Glutamatergic neuron (in vitro differentiated cells): ENCODE results near the gene LIN37. TPM values are rescaled to one million over a fixed set of nuclear protein-coding genes. Genes with fewer than 3 reads are reported as not detected.

Source experiments
- DNase-seq: peaks from one replicate; pipeline ENCODE4 v3.0.0; 2022
- H3K27ac Mint-ChIP-seq: one replicate; pipeline ENCODE4 v1.8.0; 2020; ENCODE audit warnings: mild to moderate bottlenecking, mixed read lengths, inconsistent platforms; ENCODE audit not compliant: unreplicated experiment
- H3K27me3 Mint-ChIP-seq: one replicate; pipeline ENCODE4 v1.8.0; 2020; ENCODE audit warnings: mild to moderate bottlenecking, moderate library complexity, mixed read lengths, inconsistent platforms; ENCODE audit not compliant: unreplicated experiment
- H3K36me3 Mint-ChIP-seq: one replicate; pipeline ENCODE4 v1.8.0; 2020; ENCODE audit warnings: mild to moderate bottlenecking, mixed read lengths, inconsistent platforms; ENCODE audit not compliant: unreplicated experiment
- H3K4me1 Mint-ChIP-seq: one replicate; pipeline ENCODE4 v1.8.0; 2020; ENCODE audit warnings: mild to moderate bottlenecking, low read depth, mixed read lengths, inconsistent platforms; ENCODE audit not compliant: unreplicated experiment
- H3K4me3 Mint-ChIP-seq: one replicate; pipeline ENCODE4 v1.8.0; 2020; ENCODE audit warnings: mild to moderate bottlenecking, mixed read lengths, inconsistent platforms; ENCODE audit not compliant: unreplicated experiment
- H3K9me3 Mint-ChIP-seq: one replicate; pipeline ENCODE4 v1.8.0; 2020; ENCODE audit warnings: mild to moderate bottlenecking, moderate library complexity, mixed read lengths, inconsistent platforms; ENCODE audit not compliant: unreplicated experiment
- total RNA-seq: library from RNA; stranded (reverse); fragmentation: NEBNext Ultra II Directional; extraction: Animal tissue kit (Norgen Biotek cat#: 25700); gene quantifications from one replicate; pipeline ENCODE4 v1.2.1, GENCODE V29; 2021; ENCODE audit not compliant: unreplicated experiment
- TF ChIP-seq, protein P1 (sequence below): fragments of 200-600 bp; sonication (generic); IDR thresholded peaks from one replicate; pipeline ENCODE4 v1.5.0; 2021; ENCODE audit not compliant: partially characterized antibody, unreplicated experiment

LIN37 gene
- total RNA-seq, 1 donor from 2014 or later, result 29.8 TPM

DNA sequence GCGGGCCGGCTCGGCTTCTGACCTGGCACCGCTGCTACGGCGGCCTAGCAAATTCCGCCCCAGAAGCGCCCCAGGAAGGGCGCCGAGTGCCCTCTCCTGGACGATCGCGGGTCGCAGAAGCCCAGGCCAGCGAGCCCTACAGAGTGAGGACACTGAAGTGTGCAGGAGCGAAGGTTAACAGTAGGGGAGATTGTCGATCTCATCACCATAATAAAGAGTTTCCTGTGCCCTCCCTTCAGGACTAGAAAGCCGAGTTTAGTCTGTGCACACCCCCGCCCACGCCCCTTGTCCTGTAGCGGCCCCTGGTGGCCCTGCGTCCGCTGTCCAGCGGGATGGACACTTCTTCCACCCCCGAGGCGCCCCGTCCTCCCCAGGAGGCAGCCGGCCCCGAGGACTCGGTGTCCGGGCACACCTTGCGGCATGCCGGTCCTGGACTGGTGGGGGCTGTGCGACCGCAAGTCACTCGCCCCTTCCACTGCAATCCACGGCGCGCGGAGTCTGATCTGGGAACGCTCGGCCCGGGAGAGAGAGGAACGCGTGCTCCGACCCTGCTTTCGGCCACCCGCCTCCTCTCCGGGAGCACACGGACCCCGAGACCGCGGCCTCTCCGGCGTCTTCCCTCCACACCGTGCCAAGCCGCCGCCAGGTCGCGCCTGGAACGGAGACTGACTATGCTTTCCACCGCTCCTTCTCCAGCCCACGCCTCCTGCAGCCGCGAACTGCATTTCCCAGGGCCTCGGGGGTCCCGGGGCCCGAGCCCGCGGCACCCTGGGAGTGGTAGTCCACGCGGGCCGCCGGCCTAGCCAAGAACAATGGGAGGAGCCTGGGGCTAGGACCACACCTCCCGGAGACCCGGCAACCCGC, 31.3 kb upstream of the LIN37 start:
- peaks cover 4% of the 10 kb centered on the region for H3K36me3 Mint-ChIP-seq
- H3K27ac Mint-ChIP-seq, result peak overlapping the region; percentile 83
- peak; percentile 89 for DNase-seq
- H3K4me3 Mint-ChIP-seq, result peak overlapping the region; percentile 90
- TF ChIP-seq, protein P1, sequence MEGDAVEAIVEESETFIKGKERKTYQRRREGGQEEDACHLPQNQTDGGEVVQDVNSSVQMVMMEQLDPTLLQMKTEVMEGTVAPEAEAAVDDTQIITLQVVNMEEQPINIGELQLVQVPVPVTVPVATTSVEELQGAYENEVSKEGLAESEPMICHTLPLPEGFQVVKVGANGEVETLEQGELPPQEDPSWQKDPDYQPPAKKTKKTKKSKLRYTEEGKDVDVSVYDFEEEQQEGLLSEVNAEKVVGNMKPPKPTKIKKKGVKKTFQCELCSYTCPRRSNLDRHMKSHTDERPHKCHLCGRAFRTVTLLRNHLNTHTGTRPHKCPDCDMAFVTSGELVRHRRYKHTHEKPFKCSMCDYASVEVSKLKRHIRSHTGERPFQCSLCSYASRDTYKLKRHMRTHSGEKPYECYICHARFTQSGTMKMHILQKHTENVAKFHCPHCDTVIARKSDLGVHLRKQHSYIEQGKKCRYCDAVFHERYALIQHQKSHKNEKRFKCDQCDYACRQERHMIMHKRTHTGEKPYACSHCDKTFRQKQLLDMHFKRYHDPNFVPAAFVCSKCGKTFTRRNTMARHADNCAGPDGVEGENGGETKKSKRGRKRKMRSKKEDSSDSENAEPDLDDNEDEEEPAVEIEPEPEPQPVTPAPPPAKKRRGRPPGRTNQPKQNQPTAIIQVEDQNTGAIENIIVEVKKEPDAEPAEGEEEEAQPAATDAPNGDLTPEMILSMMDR, result peak; percentile 72
- peaks cover 16% of the 10 kb centered on the region for H3K4me1 Mint-ChIP-seq
- H3K27me3 Mint-ChIP-seq, result peaks cover 12% of the 10 kb centered on the region
- peaks cover 6% of the 10 kb centered on the region for H3K9me3 Mint-ChIP-seq

- H3K4me3 Mint-ChIP-seq, result peak within 1 kb of the TSS; percentile 90
- H3K27ac Mint-ChIP-seq, result peak within 1 kb of the TSS; percentile 83
- peaks cover 12% of the 10 kb centered on the region for H3K27me3 Mint-ChIP-seq
- peaks cover 16% of the 10 kb centered on the region for H3K4me1 Mint-ChIP-seq
- peak; percentile 96 for DNase-seq
- H3K9me3 Mint-ChIP-seq, result peaks cover 8% of the 10 kb centered on the region
- peaks cover 4% of the 10 kb centered on the region for H3K36me3 Mint-ChIP-seq
- TF ChIP-seq, protein P1, result no peak
These were observed 30.6 kb upstream of the LIN37 start, which contains the start of gene KMT2B for GRCh38 chr19:35717665-35718344. KMT2B (plus strand) TSS chr19:35718003; CDS start chr19:35718019, 16 bp downstream.

DNA sequence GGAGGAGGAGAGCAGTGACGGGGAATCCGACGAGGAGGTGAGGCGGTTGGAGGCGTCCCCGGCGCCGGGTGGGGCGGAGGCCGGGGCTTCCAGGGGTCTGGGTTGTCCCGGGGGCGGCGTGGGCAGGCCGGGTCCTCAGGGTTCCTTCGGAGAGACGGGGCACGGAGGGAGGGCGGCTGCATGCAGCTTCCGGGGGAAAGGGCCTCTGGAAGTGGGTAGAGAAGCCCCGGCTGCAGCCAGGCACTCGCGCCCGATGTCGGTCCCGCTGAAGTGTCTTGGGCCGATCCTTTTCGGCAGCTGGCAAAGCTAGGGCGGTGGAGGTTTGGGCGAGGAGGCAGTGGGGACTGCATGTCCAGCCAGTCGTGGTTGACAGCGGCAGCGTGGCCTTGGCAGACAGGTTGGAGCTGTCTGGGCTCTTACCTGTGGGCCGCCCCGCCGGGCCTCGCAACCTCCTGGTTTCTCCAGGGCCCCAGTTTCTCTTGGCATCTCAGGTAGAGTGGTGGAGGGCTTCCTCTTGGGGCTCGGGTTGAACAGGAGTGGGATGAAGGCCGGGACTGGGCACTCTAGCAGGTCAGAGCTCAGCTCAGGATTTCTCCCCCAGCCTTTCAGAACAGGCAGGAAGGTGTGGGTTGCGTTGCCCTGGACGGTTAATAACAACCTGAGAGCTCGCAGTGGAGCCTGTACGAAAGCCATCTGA, 29.9 kb upstream of the LIN37 start:
- TF ChIP-seq, protein P1, result no peak
- DNase-seq, result peak; percentile 56
- H3K36me3 Mint-ChIP-seq, result peaks cover 4% of the 10 kb centered on the region
- peaks cover 16% of the 10 kb centered on the region for H3K4me1 Mint-ChIP-seq
- H3K9me3 Mint-ChIP-seq, result peaks cover 9% of the 10 kb centered on the region
- peaks cover 12% of the 10 kb centered on the region for H3K27me3 Mint-ChIP-seq
- H3K27ac Mint-ChIP-seq, result peak overlapping the region; percentile 64
- peak overlapping the region; percentile 90 for H3K4me3 Mint-ChIP-seq

GRCh38 chr19:35719402-35720162, 28.8 kb upstream of the LIN37 start:
- Mint-ChIP-seq H3K4me1 (peaks cover 11% of the 10 kb centered on the region), H3K27me3 (peaks cover 7% of the 10 kb centered on the region), H3K27ac (peak overlapping the region; percentile 64), H3K4me3 (peak overlapping the region; percentile 90), H3K9me3 (peaks cover 12% of the 10 kb centered on the region), H3K36me3 (peaks cover 4% of the 10 kb centered on the region)
- no peak for DNase-seq
- TF ChIP-seq, protein P1, result no peak
